Suprapubic skin (tissue), 4 donors: Measurements from ENCODE around the gene EPHB1. TPM values are rescaled to one million over a fixed set of nuclear protein-coding genes. Genes with fewer than 3 reads are reported as not detected.

Experiments
- DNase-seq, 2 donors: peaks; one replicate each; pipeline ENCODE4 v3.0.0-alpha.2; 2019; ENCODE audit warnings: low spot score in 2 of 2
- H3K27ac ChIP-seq: fragments of 200-600 bp; sonication (generic); one replicate; pipeline ENCODE4 v1.5.1; 2019
- H3K27me3 ChIP-seq: fragments of 200-600 bp; sonication (generic); one replicate; pipeline ENCODE4 v1.5.1; 2019
- H3K36me3 ChIP-seq: fragments of 200-600 bp; sonication (generic); one replicate; pipeline ENCODE4 v1.5.1; 2019
- H3K4me1 ChIP-seq: fragments of 200-600 bp; sonication (generic); one replicate; pipeline ENCODE4 v1.5.1; 2019
- H3K4me3 ChIP-seq: fragments of 200-600 bp; sonication (generic); one replicate; pipeline ENCODE4 v1.5.1; 2019; ENCODE audit warnings: mild to moderate bottlenecking
- H3K9me3 ChIP-seq: fragments of 200-600 bp; sonication (generic); one replicate; pipeline ENCODE4 v1.5.1; 2019
- EP300 ChIP-seq: sonication (generic); formaldehyde crosslinking; IDR thresholded peaks from one replicate; pipeline ENCODE4 v1.6.1; 2017; ENCODE audit warnings: antibody characterized with exemption
- POLR2A ChIP-seq, 2 donors: fragments of 450-650 bp; IDR thresholded peaks; one replicate each; pipeline ENCODE4 v1.6.1; 2017; ENCODE audit warnings: antibody characterized with exemption in 2 of 2, mild to moderate bottlenecking in 2 of 2, moderate library complexity in 2 of 2
- POLR2AphosphoS5 ChIP-seq, 3 donors: sonication (generic); formaldehyde crosslinking; IDR thresholded peaks; one replicate each; pipeline ENCODE4 v1.6.1; 2017; ENCODE audit warnings: antibody characterized with exemption in 3 of 3
- WGBS: methylation state at CpG from one replicate; pipeline ENCODE4 v1.1.5; 2018; 5-methylcytosine and 5-hydroxymethylcytosine counted together
- total RNA-seq, 4 donors: library from RNA; depleted of rRNA; stranded (reverse); fragments of >200 nt; gene quantifications; one replicate each; pipeline ENCODE4 v1.1.0, GENCODE V29; 2016
- TF ChIP-seq, protein P1 (sequence below), 2 donors: fragments of 200-600 bp in 1 of 2; fragments of 450-650 bp in 1 of 2; sonication (generic) in 1 of 2; IDR thresholded peaks; one replicate each; pipeline ENCODE4 v1.5.1; 2016 to 2019; ENCODE audit warnings: antibody characterized with exemption in 2 of 2, mild to moderate bottlenecking in 1 of 2, moderate library complexity in 1 of 2

The EPHB1 gene
- total RNA-seq, 4 donors from 2014 or later: 8.5 to 30.7 (median 18.5) TPM

DNA sequence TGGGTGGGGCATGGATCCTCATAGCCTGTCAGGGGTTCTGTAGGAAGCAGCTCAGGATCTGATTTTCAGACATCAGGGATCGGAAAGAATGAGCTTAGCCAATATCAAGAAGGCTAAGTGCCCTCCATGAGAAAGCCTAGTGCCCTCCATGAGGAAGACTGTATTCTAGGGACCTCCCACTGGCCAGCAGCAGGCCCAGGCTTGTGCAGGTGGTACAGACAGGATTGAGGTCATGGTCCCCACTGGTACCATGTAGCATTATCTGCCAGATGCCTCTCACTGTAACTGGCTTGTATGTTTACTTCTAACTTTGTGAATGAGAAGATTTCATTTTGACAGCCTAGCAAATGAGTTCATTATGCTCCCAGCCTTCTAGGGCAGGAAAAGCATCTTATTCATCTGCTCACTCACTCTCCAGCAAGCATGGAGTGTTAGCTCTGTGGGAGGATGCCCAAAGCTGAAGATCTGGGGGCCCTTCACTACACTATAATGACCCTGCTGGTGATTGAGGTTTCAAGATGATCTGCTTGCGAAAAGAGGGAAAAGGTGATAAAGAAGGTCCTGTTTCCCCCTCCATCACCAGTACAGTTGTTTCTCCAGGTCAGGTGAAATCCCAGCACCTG lies 7.5 kb downstream of the EPHB1 start:
- TF ChIP-seq POLR2AphosphoS5 (IDR thresholded peaks at IDR 0.05) (no peak), POLR2A (IDR thresholded peaks at IDR 0.05) (no peak), EP300 (no peak)
- TF ChIP-seq, protein P1, sequence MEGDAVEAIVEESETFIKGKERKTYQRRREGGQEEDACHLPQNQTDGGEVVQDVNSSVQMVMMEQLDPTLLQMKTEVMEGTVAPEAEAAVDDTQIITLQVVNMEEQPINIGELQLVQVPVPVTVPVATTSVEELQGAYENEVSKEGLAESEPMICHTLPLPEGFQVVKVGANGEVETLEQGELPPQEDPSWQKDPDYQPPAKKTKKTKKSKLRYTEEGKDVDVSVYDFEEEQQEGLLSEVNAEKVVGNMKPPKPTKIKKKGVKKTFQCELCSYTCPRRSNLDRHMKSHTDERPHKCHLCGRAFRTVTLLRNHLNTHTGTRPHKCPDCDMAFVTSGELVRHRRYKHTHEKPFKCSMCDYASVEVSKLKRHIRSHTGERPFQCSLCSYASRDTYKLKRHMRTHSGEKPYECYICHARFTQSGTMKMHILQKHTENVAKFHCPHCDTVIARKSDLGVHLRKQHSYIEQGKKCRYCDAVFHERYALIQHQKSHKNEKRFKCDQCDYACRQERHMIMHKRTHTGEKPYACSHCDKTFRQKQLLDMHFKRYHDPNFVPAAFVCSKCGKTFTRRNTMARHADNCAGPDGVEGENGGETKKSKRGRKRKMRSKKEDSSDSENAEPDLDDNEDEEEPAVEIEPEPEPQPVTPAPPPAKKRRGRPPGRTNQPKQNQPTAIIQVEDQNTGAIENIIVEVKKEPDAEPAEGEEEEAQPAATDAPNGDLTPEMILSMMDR (IDR thresholded peaks at IDR 0.05): no peak
- Histone ChIP-seq H3K9me3 (no peaks in the 10 kb centered on the region), H3K27me3 (peaks cover 3% of the 10 kb centered on the region), H3K36me3 (no peaks in the 10 kb centered on the region), H3K4me3 (no peak overlapping the region), H3K4me1 (peaks cover 2% of the 10 kb centered on the region), H3K27ac (no peak overlapping the region)
- DNase-seq: no peak
- WGBS: 32% methylated on average over 2 of the region's 2 CpGs

DNA sequence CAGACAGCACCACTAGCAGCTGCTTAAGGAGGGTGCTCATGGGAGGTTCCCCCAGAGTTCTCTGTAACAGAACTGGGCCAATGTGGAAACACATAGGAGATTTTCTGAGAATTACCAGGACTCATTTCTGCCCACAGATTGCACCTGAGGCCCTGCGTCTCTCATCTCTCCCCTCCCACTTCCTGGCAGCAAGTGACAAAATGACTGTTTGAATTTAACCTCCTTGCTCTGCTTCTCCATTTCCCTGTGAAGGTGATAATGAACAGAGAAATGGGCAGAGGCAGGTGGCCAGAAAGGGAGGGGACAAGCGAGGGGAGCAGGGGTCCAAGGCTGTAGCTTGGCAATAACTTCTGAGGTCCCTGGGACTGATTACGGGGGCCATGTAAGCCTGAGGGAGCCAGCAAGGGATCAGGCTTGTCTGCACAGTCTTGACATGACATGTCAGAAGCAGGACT lies 8.0 kb downstream of the EPHB1 start:
- Histone ChIP-seq H3K27me3 (no peaks in the 10 kb centered on the region), H3K9me3 (no peaks in the 10 kb centered on the region), H3K27ac (no peak overlapping the region), H3K4me3 (no peak overlapping the region), H3K4me1 (no peaks in the 10 kb centered on the region), H3K36me3 (no peaks in the 10 kb centered on the region)
- 52% methylated on average over 3 of the region's 3 CpGs for WGBS
- TF ChIP-seq POLR2A (IDR thresholded peaks at IDR 0.05): no peak
- TF ChIP-seq EP300: no peak
- TF ChIP-seq, protein P1 (IDR thresholded peaks at IDR 0.05): no peak
- TF ChIP-seq POLR2AphosphoS5 (IDR thresholded peaks at IDR 0.05): no peak
- no peak for DNase-seq

DNA sequence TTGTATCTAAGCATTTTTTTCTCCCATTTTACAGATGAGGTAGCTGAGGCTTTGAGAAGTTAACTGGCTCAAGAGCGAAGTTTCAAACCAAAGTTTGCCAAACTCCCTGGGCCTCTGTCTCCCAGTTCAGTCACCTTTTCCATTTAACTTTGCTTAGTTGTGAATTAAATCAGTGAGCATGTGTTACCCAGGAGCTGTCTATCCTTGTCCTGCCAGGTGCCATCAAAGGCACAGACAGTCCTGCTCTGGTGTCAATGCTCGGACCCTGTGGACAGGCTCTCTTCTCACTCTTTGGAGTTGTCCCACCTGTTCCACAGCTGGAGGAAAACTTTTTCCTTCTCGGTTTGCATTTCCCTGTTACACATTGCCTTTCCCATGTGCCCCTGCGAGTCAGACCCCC lies 8.6 kb downstream of the EPHB1 start:
- no peak overlapping the region for H3K27ac ChIP-seq
- TF ChIP-seq POLR2AphosphoS5 (IDR thresholded peaks at IDR 0.05) (no peak), POLR2A (IDR thresholded peaks at IDR 0.05) (no peak), EP300 (no peak)
- TF ChIP-seq, protein P1 (IDR thresholded peaks at IDR 0.05): no peak
- no peak for DNase-seq
- no peaks in the 10 kb centered on the region for H3K9me3 ChIP-seq
- H3K4me1 ChIP-seq: no peaks in the 10 kb centered on the region
- H3K36me3 ChIP-seq: no peaks in the 10 kb centered on the region
- 80% methylated on average over 4 of the region's 4 CpGs for WGBS
- no peaks in the 10 kb centered on the region for H3K27me3 ChIP-seq
- no peak overlapping the region for H3K4me3 ChIP-seq

DNA sequence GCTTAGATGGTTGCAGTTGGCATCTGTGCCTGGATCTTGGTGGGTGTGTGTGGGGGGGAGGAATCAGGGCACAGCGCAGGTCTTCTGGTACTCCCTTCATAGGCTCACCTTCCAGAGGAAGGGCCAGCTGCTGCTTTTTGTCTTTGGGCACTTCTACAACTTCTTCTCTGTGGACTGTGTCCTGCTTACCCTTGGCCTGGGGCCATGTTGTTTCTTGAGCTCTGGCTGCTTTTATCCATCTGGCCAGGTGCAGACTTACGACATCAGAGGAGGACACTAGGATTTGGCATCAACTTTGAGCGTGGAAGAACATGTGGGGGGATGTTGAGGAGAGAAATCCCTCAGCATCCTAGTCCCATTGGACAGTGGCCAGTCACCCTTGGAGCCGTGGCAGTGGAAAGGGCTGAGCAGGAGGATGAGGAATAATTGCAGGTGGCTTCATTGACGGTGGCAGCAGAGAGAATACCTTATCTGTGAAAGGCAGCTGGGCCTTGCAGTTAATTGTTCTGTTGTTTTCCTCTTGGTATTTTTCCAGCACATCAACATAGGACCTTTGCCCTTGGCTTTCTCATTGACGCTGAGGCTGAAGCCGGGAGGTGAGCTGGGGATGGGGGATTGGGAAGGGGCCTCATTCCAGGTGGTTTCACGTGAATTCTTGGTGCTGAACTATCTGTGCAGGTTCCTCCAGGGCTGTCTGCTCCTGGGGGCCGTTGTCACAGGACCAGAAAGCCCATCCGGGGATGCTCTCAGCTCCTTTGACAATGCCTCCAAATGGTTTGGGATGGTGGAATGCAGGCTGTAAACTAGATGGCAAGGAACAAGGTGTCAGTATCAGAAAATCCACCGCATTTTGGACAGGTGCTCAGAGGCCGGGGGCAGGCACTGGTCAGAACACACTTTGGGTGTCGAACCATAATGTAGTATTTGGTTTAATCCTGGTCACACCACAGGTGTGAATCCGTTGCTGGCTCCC lies 9.7 kb downstream of the EPHB1 start:
- Histone ChIP-seq H3K4me3 (no peak overlapping the region), H3K27me3 (no peaks in the 10 kb centered on the region), H3K9me3 (no peaks in the 10 kb centered on the region), H3K4me1 (no peaks in the 10 kb centered on the region), H3K36me3 (no peaks in the 10 kb centered on the region), H3K27ac (no peak overlapping the region)
- WGBS: 92% methylated on average over 8 of the region's 14 CpGs
- TF ChIP-seq EP300: no peak
- TF ChIP-seq POLR2AphosphoS5 (IDR thresholded peaks at IDR 0.05): no peak
- TF ChIP-seq, protein P1 (IDR thresholded peaks at IDR 0.05): no peak
- TF ChIP-seq POLR2A (IDR thresholded peaks at IDR 0.05): no peak
- no peak for DNase-seq

DNA sequence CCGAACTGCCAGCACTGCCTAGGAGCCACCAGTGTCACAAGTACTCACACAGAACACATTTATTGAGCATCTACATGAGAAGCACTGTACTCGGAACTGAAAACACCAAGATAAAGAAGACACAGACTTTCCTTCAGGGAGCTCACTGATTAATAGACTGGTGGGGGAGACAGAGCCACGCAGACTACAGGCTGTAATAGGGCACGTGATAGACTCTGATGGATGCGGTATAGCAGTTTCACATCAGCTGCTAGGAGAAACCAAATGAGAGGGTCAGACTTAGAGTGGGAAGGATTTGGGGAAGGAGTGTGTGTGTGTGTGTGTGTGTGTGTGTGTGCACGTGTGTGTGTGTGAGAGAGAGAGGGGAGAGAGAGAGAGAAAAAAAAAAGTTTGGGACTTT lies 12.1 kb downstream of the EPHB1 start:
- no peak for TF ChIP-seq POLR2A (IDR thresholded peaks at IDR 0.05)
- TF ChIP-seq POLR2AphosphoS5 (IDR thresholded peaks at IDR 0.05): no peak
- TF ChIP-seq EP300: no peak
- TF ChIP-seq, protein P1 (IDR thresholded peaks at IDR 0.05): no peak
- H3K27ac ChIP-seq: no peak overlapping the region
- no peaks in the 10 kb centered on the region for H3K27me3 ChIP-seq
- WGBS: 70% methylated on average over 6 of the region's 6 CpGs
- peaks cover 14% of the 10 kb centered on the region for H3K4me1 ChIP-seq
- H3K4me3 ChIP-seq: no peak overlapping the region
- H3K9me3 ChIP-seq: no peaks in the 10 kb centered on the region
- no peak for DNase-seq
- no peaks in the 10 kb centered on the region for H3K36me3 ChIP-seq
